OCI-LY3 (cell line): ENCODE results near the gene SSTR1.

ENCODE experiments used
- H2AFZ ChIP-seq: fragments of 200-600, 300-600 bp; shearing (Covaris generic); 2 replicates; pipeline ENCODE4 v1.6.0; 2014; ENCODE audit warnings: antibody characterized with exemption, low read depth, low read length
- H3K27ac ChIP-seq: fragments of 200-600, 300-600 bp; sonication (generic); 2 replicates; pipeline ENCODE4 v1.5.1; 2014; ENCODE audit warnings: mild to moderate bottlenecking, low read length, moderate library complexity, mixed read lengths
- H3K27me3 ChIP-seq: fragments of 200-600, 300-600 bp; sonication (generic); 2 replicates; pipeline ENCODE4 v1.6.1; 2014; ENCODE audit warnings: low read depth, low read length, mixed read lengths
- H3K36me3 ChIP-seq: fragments of 200-600, 300-600 bp; sonication (generic); replicated peaks from 2 replicates; pipeline ENCODE3; 2014; ENCODE audit warnings: low read depth, low read length, mixed read lengths
- H3K4me1 ChIP-seq: fragments of 300-600, 200-600 bp; sonication (generic); 2 replicates; pipeline ENCODE4 v1.6.1; 2014; ENCODE audit warnings: low read length, mixed read lengths
- H3K4me2 ChIP-seq: fragments of 200-600, 300-600 bp; sonication (generic); 2 replicates; pipeline ENCODE4 v1.6.1; 2014; ENCODE audit warnings: low read length, mixed read lengths
- H3K4me3 ChIP-seq: fragments of 300-600, 200-600 bp; sonication (generic); 2 replicates; pipeline ENCODE4 v1.5.1; 2014; ENCODE audit warnings: antibody characterized with exemption, mild to moderate bottlenecking, low read length, moderate library complexity
- H3K79me2 ChIP-seq: fragments of 300-600, 200-600 bp; shearing (Covaris generic); 2 replicates; pipeline ENCODE4 v1.6.1; 2014; ENCODE audit warnings: mild to moderate bottlenecking, low read length, mixed read lengths
- H3K9ac ChIP-seq: fragments of 300-600, 200-600 bp; shearing (Covaris generic); 2 replicates; pipeline ENCODE4 v1.6.0; 2014; ENCODE audit warnings: mild to moderate bottlenecking, low read length, moderate library complexity
- H3K9me3 ChIP-seq: fragments of 200-600, 300-600 bp; shearing (Covaris generic); 2 replicates; pipeline ENCODE4 v1.6.1; 2014; ENCODE audit warnings: low read length, mixed read lengths; ENCODE audit not compliant: insufficient read depth
- H4K20me1 ChIP-seq: fragments of 200-600, 300-600 bp; sonication (generic); 2 replicates; pipeline ENCODE4 v1.6.1; 2016; ENCODE audit warnings: low read length, mixed read lengths; ENCODE audit not compliant: insufficient read depth
- CTCF ChIP-seq: fragments of 200-600, 300-600 bp; sonication (generic); IDR thresholded peaks from 2 replicates; pipeline ENCODE4 v1.5.1; 2014; ENCODE audit warnings: antibody characterized with exemption, low read length, low read depth
- EZH2phosphoT487 ChIP-seq: fragments of 200-600 bp; shearing (Covaris generic); IDR thresholded peaks from 2 replicates; pipeline ENCODE4 v1.6.1; 2018; ENCODE audit warnings: antibody characterized with exemption, mixed run types, low read depth

Gene SSTR1

GRCh38 chr14:38207377-38207735, 348 bp upstream of the SSTR1 start:
- no peak overlapping the region for H3K9ac ChIP-seq
- TF ChIP-seq CTCF = no peak
- no peak for TF ChIP-seq EZH2phosphoT487
- no peak overlapping the region for H3K4me2 ChIP-seq
- no peaks in the 10 kb centered on the region for H3K36me3 ChIP-seq
- no peaks in the 10 kb centered on the region for H3K4me1 ChIP-seq
- no peaks in the 10 kb centered on the region for H3K27me3 ChIP-seq
- no peak overlapping the region for H2AFZ ChIP-seq
- no peaks in the 10 kb centered on the region for H4K20me1 ChIP-seq
- H3K4me3 ChIP-seq = no peak overlapping the region
- no peak overlapping the region for H3K27ac ChIP-seq
- no peaks in the 10 kb centered on the region for H3K79me2 ChIP-seq
- no peaks in the 10 kb centered on the region; the same call in 1 of the 2 replicates for H3K9me3 ChIP-seq

GRCh38 chr14:38208618-38209562, 1.2 kb downstream of the SSTR1 start:
- Histone ChIP-seq H3K27me3 (no peaks in the 10 kb centered on the region), H3K9ac (no peak overlapping the region), H3K79me2 (no peaks in the 10 kb centered on the region), H3K4me1 (no peaks in the 10 kb centered on the region), H3K4me2 (no peak overlapping the region), H2AFZ (no peak overlapping the region), H3K36me3 (no peaks in the 10 kb centered on the region), H3K27ac (no peak overlapping the region), H3K4me3 (no peak overlapping the region), H4K20me1 (no peaks in the 10 kb centered on the region), H3K9me3 (no peaks in the 10 kb centered on the region; the same call in 1 of the 2 replicates)
- TF ChIP-seq EZH2phosphoT487 = no peak
- no peak for TF ChIP-seq CTCF

GRCh38 chr14:38209572-38210557, 2.2 kb downstream of the SSTR1 start:
- Histone ChIP-seq H3K4me1 (no peaks in the 10 kb centered on the region), H3K27ac (no peak overlapping the region), H3K9ac (no peak overlapping the region), H3K36me3 (no peaks in the 10 kb centered on the region), H3K27me3 (no peaks in the 10 kb centered on the region), H3K9me3 (no peaks in the 10 kb centered on the region; the same call in 1 of the 2 replicates), H3K4me2 (no peak overlapping the region), H4K20me1 (no peaks in the 10 kb centered on the region), H3K4me3 (no peak overlapping the region), H3K79me2 (no peaks in the 10 kb centered on the region), H2AFZ (no peak overlapping the region)
- no peak for TF ChIP-seq EZH2phosphoT487
- TF ChIP-seq CTCF = no peak
